Spleen (tissue), 7 donors: Measurements from ENCODE around the gene FYN.

Source experiments
- POLR2A ChIP-seq, 3 donors: fragments of 450-650 bp; IDR thresholded peaks; one replicate each; pipeline ENCODE4 v1.5.1; 2017; ENCODE audit warnings: antibody characterized with exemption in 3 of 3, mild to moderate bottlenecking in 1 of 3
- TF ChIP-seq, protein P1 (sequence below), 11 experiments: fragments of 200-600 bp in 7 of 11; fragments of 450-650 bp in 4 of 11; sonication (generic) in 4 of 11; IDR thresholded peaks in 8 of 11; conservative IDR thresholded peaks in 3 of 11; 1 replicate in 7 of 11; 2 replicates in 4 of 11; pipeline versions ENCODE4 v1.4.0 to v1.8.0; 2016 to 2021; ENCODE audit warnings: antibody characterized with exemption in 11 of 11, inconsistent platforms in 4 of 11, mild to moderate bottlenecking in 1 of 11
- donor health status: DM: no; HTN: no; CAD: no; lungs with moderate emphysema.
- donor health status: DM: no; HTN: no; CAD: no.
- donor health status: DM: no; HTN: no; CAD: no.

DNA sequence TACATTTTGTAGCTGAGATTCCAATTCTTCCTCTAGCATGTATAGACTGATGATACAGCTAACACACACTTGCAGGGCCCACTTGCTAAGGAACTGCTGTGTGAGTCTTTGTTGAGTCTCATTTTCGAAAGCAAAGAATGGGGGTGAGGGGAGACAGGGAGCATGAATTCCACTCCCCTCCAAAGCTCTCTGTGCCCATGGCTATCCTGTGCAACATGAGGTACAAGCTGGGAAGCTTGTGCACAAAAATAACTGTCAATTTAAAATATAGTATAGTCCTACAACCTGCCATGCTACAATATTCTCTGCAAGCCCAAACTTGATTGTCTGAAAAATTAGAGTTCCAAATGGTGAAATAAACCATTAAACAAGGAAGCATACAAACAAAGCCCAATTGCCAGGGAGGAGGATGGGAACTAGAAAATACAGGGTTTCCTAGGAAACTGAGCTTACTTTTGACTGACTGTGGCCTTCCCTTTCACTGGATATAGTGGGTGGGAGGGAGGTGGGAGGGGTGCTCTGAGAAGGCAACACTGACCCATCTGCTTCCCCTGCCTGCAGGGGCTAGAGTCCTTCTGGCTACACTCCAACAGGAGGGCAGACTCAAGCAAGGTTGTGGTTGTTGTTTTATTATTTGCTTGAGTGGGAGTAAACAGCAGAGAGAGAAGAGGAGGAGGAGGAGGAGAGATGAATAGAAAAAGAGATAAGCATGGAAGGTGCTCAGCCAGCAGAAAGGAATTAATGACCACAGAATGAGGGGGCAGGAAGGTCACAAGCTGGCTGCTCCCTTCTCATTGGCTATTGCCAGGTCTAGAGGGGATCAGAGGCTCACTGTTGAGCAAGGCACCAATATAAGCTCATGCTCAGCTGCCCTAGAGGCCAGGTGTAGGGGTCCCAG lies 84.6 kb downstream of the FYN start:
- TF ChIP-seq, protein P1, sequence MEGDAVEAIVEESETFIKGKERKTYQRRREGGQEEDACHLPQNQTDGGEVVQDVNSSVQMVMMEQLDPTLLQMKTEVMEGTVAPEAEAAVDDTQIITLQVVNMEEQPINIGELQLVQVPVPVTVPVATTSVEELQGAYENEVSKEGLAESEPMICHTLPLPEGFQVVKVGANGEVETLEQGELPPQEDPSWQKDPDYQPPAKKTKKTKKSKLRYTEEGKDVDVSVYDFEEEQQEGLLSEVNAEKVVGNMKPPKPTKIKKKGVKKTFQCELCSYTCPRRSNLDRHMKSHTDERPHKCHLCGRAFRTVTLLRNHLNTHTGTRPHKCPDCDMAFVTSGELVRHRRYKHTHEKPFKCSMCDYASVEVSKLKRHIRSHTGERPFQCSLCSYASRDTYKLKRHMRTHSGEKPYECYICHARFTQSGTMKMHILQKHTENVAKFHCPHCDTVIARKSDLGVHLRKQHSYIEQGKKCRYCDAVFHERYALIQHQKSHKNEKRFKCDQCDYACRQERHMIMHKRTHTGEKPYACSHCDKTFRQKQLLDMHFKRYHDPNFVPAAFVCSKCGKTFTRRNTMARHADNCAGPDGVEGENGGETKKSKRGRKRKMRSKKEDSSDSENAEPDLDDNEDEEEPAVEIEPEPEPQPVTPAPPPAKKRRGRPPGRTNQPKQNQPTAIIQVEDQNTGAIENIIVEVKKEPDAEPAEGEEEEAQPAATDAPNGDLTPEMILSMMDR (IDR thresholded peaks at IDR 0.05 in 8 of 11, conservative IDR thresholded peaks at IDR 0.05 in 3 of 11), result no peak
- TF ChIP-seq POLR2A (IDR thresholded peaks at IDR 0.05), result no peak
